Measurements from ENCODE around the gene MEIKIN. TPM values are rescaled to one million over a fixed set of nuclear protein-coding genes. Genes with fewer than 3 reads are reported as not detected.

The MEIKIN gene
- total RNA-seq, 2 donors from 2014 or later = 5.6 TPM; not detected in 1

GRCh38 chr5:131986161-131986912, 40.9 kb upstream of the MEIKIN start:
- 88% methylated on average over 8 of the region's 8 CpGs for WGBS

DNA sequence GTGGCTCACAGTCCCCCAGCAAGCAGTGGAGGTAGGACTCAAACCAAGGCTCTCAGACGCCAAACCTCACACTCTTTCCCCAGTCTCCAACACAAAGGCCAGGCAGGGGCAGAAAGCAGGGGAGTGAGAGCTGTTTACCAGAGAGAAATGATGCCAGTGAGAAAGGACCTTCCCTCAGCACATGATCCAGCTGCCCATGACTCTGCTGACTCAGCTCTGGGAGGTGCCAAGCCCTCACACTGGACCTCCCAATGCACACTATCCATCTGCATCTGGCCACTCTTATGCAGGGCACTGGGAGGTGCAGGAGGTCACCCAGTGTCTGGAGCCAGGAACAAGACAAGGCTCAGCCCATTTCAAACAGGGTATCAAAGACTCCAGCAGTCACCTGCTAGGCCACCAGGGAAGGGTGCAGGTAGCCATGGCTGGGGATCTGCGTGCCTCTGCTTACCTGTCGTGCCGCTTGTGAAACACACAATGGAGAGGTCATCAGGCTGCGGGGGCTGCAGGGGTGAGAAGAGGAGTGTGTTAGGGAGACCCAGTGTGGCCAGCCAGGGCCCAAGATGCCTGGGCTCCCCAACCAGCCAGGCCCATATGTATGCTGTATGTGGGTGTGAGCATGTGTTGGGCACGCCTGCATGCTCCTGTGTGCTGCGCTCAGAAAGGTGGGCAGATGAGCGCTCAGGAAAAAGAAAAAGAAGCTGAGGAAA, 39.6 kb upstream of the MEIKIN start:
- no peaks in the 10 kb centered on the region for H3K4me1 ChIP-seq (replicated peaks)
- DNase-seq (ENCODE audit: low spot score) = no peak
- intact Hi-C loops (cut with DNase I) = no loop called here
- H3K27me3 ChIP-seq (replicated peaks; ENCODE audit: insufficient read depth) = no peaks in the 10 kb centered on the region
- WGBS = 97% methylated on average over 8 of the region's 8 CpGs
- H3K9me3 ChIP-seq = no peaks in the 10 kb centered on the region
- H3K4me3 ChIP-seq = no peak overlapping the region
- no peak overlapping the region for H3K27ac ChIP-seq
- TF ChIP-seq POLR2AphosphoS5 (IDR thresholded peaks at IDR 0.05) (no peak), POLR2A (IDR thresholded peaks at IDR 0.05) (no peak)
- TF ChIP-seq, protein P1, sequence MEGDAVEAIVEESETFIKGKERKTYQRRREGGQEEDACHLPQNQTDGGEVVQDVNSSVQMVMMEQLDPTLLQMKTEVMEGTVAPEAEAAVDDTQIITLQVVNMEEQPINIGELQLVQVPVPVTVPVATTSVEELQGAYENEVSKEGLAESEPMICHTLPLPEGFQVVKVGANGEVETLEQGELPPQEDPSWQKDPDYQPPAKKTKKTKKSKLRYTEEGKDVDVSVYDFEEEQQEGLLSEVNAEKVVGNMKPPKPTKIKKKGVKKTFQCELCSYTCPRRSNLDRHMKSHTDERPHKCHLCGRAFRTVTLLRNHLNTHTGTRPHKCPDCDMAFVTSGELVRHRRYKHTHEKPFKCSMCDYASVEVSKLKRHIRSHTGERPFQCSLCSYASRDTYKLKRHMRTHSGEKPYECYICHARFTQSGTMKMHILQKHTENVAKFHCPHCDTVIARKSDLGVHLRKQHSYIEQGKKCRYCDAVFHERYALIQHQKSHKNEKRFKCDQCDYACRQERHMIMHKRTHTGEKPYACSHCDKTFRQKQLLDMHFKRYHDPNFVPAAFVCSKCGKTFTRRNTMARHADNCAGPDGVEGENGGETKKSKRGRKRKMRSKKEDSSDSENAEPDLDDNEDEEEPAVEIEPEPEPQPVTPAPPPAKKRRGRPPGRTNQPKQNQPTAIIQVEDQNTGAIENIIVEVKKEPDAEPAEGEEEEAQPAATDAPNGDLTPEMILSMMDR (IDR thresholded peaks at IDR 0.05) = no peak
- no peaks in the 10 kb centered on the region for H3K36me3 ChIP-seq

More at GRCh38 chr5:131986161-131986912, 40.9 kb upstream of the MEIKIN start:
- Histone ChIP-seq H3K36me3 (no peaks in the 10 kb centered on the region), H3K27ac (no peak overlapping the region), H3K4me1 (replicated peaks) (no peaks in the 10 kb centered on the region), H3K9me3 (no peaks in the 10 kb centered on the region), H3K4me3 (no peak overlapping the region), H3K27me3 (replicated peaks; ENCODE audit: insufficient read depth) (no peaks in the 10 kb centered on the region)
- DNase-seq (ENCODE audit: low spot score) = no peak
- intact Hi-C loops (cut with DNase I) = no loop called here
- no peak for TF ChIP-seq POLR2A (IDR thresholded peaks at IDR 0.05)
- TF ChIP-seq POLR2AphosphoS5 (IDR thresholded peaks at IDR 0.05) = no peak
- TF ChIP-seq, protein P1 (IDR thresholded peaks at IDR 0.05) = no peak

DNA sequence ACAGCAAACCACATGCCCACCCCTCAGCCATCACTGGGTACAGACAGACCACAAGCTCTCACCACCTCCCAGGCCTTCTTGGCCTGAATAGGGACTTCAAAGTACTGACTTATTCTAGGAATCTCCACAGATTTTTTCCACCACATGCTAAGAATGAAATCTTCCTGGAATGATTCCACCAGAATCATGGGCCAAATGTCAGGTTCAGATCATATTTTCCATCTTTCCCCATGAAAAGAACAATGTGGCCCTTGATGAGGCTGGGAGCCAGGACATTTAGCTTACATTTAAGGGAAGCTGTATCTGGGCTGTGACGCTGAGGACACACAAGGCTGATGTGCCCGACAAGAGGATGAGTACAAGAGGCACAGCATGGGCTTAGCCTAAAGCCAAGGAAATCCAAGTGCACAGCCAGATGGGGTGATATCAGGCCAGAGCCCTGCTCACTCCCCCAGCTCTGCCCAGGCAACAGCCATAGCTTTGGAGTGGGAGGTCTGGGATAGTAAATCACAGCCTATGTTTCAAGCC, 37.8 kb upstream of the MEIKIN start:
- H3K4me3 ChIP-seq = no peak overlapping the region
- H3K27me3 ChIP-seq (replicated peaks; ENCODE audit: insufficient read depth) = no peaks in the 10 kb centered on the region
- TF ChIP-seq POLR2A (IDR thresholded peaks at IDR 0.05) (no peak), POLR2AphosphoS5 (IDR thresholded peaks at IDR 0.05) (no peak)
- TF ChIP-seq, protein P1 (IDR thresholded peaks at IDR 0.05) = no peak
- intact Hi-C loops (cut with DNase I) = no loop called here
- no peak overlapping the region for H3K27ac ChIP-seq
- H3K9me3 ChIP-seq = no peaks in the 10 kb centered on the region
- 70% methylated on average over 2 of the region's 2 CpGs for WGBS
- DNase-seq (ENCODE audit: low spot score) = no peak
- no peaks in the 10 kb centered on the region for H3K4me1 ChIP-seq (replicated peaks)
- H3K36me3 ChIP-seq = no peaks in the 10 kb centered on the region

GRCh38 chr5:131981516-131981915, 36.1 kb upstream of the MEIKIN start:
- no peak for DNase-seq (ENCODE audit: low spot score)
- intact Hi-C loops (cut with DNase I) = no loop called here
- H3K4me3 ChIP-seq = no peak overlapping the region
- no peaks in the 10 kb centered on the region for H3K9me3 ChIP-seq
- H3K4me1 ChIP-seq (replicated peaks) = no peaks in the 10 kb centered on the region
- 46% methylated on average over 4 of the region's 4 CpGs for WGBS
- H3K27ac ChIP-seq = no peak overlapping the region
- no peaks in the 10 kb centered on the region for H3K27me3 ChIP-seq (replicated peaks; ENCODE audit: insufficient read depth)
- no peak for TF ChIP-seq POLR2A (IDR thresholded peaks at IDR 0.05)
- TF ChIP-seq POLR2AphosphoS5 (IDR thresholded peaks at IDR 0.05) = no peak
- TF ChIP-seq, protein P1 (IDR thresholded peaks at IDR 0.05) = no peak
- H3K36me3 ChIP-seq = no peaks in the 10 kb centered on the region
